MM.1S (cell line): ENCODE results near the gene ALG8.
"Not testable (repeated sequence)": the region's sequence is repeated elsewhere in the genome, so short reads cannot be mapped to it uniquely, and the experiment has no call there.

ENCODE experiments used
- DNase-seq: peaks from one replicate; pipeline ENCODE4 v3.0.0-alpha.2; 2015
- H2AFZ ChIP-seq: fragments of 300-600 bp; sonication (generic); 2 replicates; pipeline ENCODE4 v1.6.0; 2016; ENCODE audit warnings: antibody characterized with exemption, low read length
- H3F3A ChIP-seq: fragments of 300-600 bp; sonication (generic); 2 replicates; pipeline ENCODE4 v1.6.1; 2016; ENCODE audit warnings: mild to moderate bottlenecking, antibody characterized with exemption, low read length, moderate library complexity, mixed read lengths; ENCODE audit not compliant: insufficient read depth
- H3K27ac ChIP-seq: fragments of 300-600 bp; sonication (generic); 2 replicates; pipeline ENCODE4 v1.5.1; 2016; ENCODE audit warnings: mild to moderate bottlenecking, low read length
- H3K27me3 ChIP-seq: fragments of 300-600 bp; sonication (generic); replicated peaks from 2 replicates; pipeline ENCODE4 v1.6.0; 2016; ENCODE audit warnings: low read length; ENCODE audit not compliant: insufficient read depth
- H3K36me3 ChIP-seq: fragments of 300-600 bp; sonication (generic); replicated peaks from 2 replicates; pipeline ENCODE4 v1.6.1; 2016; ENCODE audit warnings: mild to moderate bottlenecking, low read length, mixed read lengths; ENCODE audit not compliant: insufficient read depth
- H3K4me1 ChIP-seq: fragments of 300-600 bp; sonication (generic); 2 replicates; pipeline ENCODE4 v1.6.1; 2016; ENCODE audit warnings: low read length, mixed read lengths
- H3K4me2 ChIP-seq: fragments of 300-600 bp; sonication (generic); 2 replicates; pipeline ENCODE4 v1.6.0; 2016; ENCODE audit warnings: low read depth, low read length
- H3K4me3 ChIP-seq: fragments of 300-600 bp; sonication (generic); 2 replicates; pipeline ENCODE4 v1.5.1; 2016; ENCODE audit warnings: low read length, mixed read lengths
- H3K79me2 ChIP-seq: fragments of 300-600 bp; sonication (generic); 2 replicates; pipeline ENCODE4 v1.6.1; 2016; ENCODE audit warnings: mixed run types, low read length, mixed read lengths
- H3K9ac ChIP-seq: fragments of 300-600 bp; sonication (generic); 2 replicates; pipeline ENCODE4 v1.6.1; 2016; ENCODE audit warnings: low read length, mixed read lengths
- H3K9me2 ChIP-seq: fragments of 300-600 bp; sonication (generic); replicated peaks from 2 replicates; pipeline ENCODE4 v1.6.1; 2016; ENCODE audit warnings: mild to moderate bottlenecking, low read length, mixed read lengths; ENCODE audit not compliant: insufficient read depth
- H3K9me3 ChIP-seq: fragments of 300-600 bp; sonication (generic); replicated peaks from 2 replicates; pipeline ENCODE4 v1.6.1; 2016; ENCODE audit warnings: mild to moderate bottlenecking, low read length, mixed read lengths; ENCODE audit not compliant: insufficient read depth
- H4K20me1 ChIP-seq: fragments of 300-600 bp; sonication (generic); 2 replicates; pipeline ENCODE4 v1.6.1; 2016; ENCODE audit warnings: mild to moderate bottlenecking, low read length, moderate library complexity, mixed read lengths; ENCODE audit not compliant: insufficient read depth
- EZH2 ChIP-seq: fragments of 300-600 bp; sonication (generic); optimal IDR thresholded peaks from 2 replicates; pipeline ENCODE3; 2017; ENCODE audit warnings: low read depth, mild to moderate bottlenecking, antibody characterized with exemption, low read length, mixed read lengths
- EZH2phosphoT487 ChIP-seq: fragments of 300-600 bp; sonication (generic); IDR thresholded peaks from 2 replicates; pipeline ENCODE4 v1.6.1; 2018; ENCODE audit warnings: antibody characterized with exemption, low read length
- TF ChIP-seq, protein P1 (sequence below): fragments of 300-600 bp; sonication (generic); IDR thresholded peaks from 2 replicates; pipeline ENCODE4 v1.5.1; 2016; ENCODE audit warnings: antibody characterized with exemption, low read length, mixed read lengths

Gene ALG8

DNA sequence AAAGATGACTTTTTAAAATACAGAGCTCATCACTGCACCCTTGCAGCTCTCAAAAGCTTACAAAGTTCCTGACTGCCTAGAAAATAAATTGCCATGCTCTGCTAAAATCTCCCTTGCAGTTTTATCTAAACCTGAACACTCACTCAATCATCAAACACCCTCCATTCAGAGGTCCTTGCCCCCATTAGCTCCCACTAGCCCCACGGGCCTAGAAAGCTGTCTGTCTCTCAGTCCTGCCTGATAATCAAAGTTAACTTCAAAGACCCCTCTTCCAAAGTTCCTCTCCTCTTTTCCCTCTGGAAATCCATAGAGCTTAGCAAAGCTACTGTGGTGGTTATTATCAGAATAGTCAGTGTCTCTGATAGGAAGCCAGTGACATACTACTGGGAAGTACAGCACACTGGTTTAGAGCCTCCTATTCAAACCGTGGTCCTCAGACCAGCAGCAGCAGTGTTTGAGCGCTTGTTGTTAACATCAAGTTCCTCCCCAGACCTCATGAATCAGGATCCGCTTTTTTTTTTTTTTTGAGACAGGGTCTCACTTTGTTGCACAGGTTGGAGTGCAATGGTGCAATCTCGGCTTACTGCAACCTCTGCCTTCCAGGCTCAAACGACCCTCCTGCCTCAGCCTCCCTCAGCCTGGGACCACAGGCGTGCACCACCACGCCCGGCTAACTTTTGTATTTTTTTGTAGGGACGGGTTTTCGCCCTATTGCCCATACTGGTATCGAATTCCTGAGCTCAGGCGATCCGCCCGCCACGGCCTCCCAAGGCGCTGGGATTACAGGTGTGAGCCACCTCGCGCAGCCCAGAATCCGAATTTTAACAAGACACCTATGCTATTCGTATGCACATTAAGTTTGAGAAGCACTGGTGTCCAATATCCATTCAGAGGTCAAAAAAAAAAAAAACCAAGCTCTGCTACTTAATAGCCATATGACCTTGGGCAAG, 60.9 kb downstream of the ALG8 start:
- Histone ChIP-seq H3K9ac (peak overlapping the region; percentile 90), H3K36me3 (no peaks in the 10 kb centered on the region), H3K27me3 (no peaks in the 10 kb centered on the region), H3K4me2 (peak overlapping the region; percentile 76), H3K9me2 (no peaks in the 10 kb centered on the region), H3K79me2 (peaks cover 62% of the 10 kb centered on the region), H3F3A (no peaks in the 10 kb centered on the region), H3K9me3 (no peaks in the 10 kb centered on the region), H2AFZ (0 out of 2 replicates have a peak overlapping the region, but pooled peaks have one; percentile 88), H3K27ac (no peak overlapping the region), H3K4me1 (peaks cover 8% of the 10 kb centered on the region), H4K20me1 (no peaks in the 10 kb centered on the region), H3K4me3 (peak overlapping the region; percentile 92)
- no peak for DNase-seq
- TF ChIP-seq, protein P1, sequence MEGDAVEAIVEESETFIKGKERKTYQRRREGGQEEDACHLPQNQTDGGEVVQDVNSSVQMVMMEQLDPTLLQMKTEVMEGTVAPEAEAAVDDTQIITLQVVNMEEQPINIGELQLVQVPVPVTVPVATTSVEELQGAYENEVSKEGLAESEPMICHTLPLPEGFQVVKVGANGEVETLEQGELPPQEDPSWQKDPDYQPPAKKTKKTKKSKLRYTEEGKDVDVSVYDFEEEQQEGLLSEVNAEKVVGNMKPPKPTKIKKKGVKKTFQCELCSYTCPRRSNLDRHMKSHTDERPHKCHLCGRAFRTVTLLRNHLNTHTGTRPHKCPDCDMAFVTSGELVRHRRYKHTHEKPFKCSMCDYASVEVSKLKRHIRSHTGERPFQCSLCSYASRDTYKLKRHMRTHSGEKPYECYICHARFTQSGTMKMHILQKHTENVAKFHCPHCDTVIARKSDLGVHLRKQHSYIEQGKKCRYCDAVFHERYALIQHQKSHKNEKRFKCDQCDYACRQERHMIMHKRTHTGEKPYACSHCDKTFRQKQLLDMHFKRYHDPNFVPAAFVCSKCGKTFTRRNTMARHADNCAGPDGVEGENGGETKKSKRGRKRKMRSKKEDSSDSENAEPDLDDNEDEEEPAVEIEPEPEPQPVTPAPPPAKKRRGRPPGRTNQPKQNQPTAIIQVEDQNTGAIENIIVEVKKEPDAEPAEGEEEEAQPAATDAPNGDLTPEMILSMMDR: no peak
- TF ChIP-seq EZH2 (no peak), EZH2phosphoT487 (no peak)

DNA sequence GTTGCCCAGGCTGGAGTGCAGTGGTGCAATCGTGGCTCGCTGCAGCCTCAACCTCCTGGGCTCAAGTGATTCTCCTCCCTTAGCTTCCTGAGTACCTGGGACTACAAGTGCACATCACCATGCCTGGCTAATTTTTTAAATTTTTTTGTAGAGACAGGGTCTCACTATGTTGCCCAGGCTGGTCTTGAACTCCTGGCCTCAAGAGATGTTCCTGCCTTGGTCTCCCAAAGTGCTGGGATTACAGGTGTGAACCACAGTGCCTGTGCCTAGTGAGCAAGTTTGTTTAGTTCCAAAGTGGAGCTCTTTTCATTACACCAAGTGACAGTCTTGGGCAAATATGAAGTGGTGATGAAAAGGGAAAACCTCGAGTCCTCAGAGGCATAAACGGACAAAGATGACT, 61.8 kb downstream of the ALG8 start:
- not testable (repeated sequence) for H3K4me1 ChIP-seq, H3K36me3 ChIP-seq, DNase-seq, H3K9me2 ChIP-seq, H3K4me2 ChIP-seq, H3K4me3 ChIP-seq, H3K27ac ChIP-seq, H3F3A ChIP-seq, H4K20me1 ChIP-seq, H3K27me3 ChIP-seq, H2AFZ ChIP-seq, H3K9ac ChIP-seq, H3K9me3 ChIP-seq
- H3K79me2 ChIP-seq: peaks cover 71% of the 10 kb centered on the region

DNA sequence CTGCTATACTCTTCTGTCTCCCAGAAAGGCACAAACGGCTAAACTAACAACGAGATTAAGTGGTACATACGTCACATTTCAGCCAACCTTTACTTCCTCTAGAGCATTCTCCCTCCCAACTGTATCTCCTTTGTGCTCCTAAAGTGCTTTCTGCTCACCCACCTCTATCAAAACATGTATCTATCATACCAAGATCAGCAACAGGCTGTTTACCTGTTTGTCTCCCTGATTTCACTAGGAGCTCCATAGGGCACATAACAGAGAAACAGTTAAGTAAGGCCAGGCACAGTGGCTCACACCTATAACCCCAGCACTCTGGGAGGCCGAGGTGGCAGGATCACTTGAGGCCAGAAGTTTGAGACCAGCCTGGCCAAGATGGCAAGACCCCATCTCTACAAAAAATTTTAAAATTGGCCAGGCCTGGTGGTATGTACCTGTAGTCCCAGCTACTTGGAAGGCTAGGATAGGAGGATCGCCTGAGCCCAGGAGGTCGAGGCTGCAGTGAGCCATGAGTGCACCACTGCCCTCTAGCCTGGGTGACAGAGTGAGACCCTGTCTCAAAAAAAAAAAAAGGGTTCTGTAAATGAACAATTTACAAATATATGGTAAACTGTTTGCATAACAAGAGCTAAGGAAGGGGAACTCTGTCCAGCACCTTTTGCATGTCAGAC, 62.6 kb downstream of the ALG8 start:
- Histone ChIP-seq H3K4me3 (no peak overlapping the region), H3K4me2 (0 out of 2 replicates have a peak overlapping the region, but pooled peaks have one; percentile 10), H3K9me2 (no peaks in the 10 kb centered on the region), H3K9ac (no peak overlapping the region), H3K9me3 (no peaks in the 10 kb centered on the region), H3K79me2 (peaks cover 76% of the 10 kb centered on the region), H4K20me1 (no peaks in the 10 kb centered on the region), H3K36me3 (no peaks in the 10 kb centered on the region), H3K4me1 (peaks cover 8% of the 10 kb centered on the region), H2AFZ (no peak overlapping the region), H3F3A (no peaks in the 10 kb centered on the region), H3K27me3 (no peaks in the 10 kb centered on the region), H3K27ac (no peak overlapping the region)
- DNase-seq: no peak
- TF ChIP-seq EZH2phosphoT487 (no peak), EZH2 (no peak)

DNA sequence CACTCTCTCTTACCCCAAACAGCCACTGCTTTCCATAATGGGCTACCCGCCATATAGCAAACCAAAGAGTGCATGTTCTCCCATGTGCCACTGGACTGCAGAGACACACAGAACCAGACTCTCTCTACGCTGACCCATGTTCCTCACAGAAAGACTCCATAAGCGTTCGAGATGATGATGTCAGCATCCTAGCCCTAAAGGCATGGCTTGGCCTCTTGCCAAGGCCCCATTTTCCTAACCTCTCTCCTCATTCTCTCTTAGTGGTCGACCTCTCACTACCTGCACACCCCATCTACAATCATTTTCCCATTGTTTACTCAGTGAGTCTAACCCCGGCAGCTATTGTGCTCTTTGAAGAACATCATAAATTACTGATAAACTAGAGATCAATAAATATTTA, 64.7 kb downstream of the ALG8 start:
- Histone ChIP-seq H3K4me1 (peaks cover 5% of the 10 kb centered on the region; the same call in 1 of the 2 replicates), H3K9me3 (no peaks in the 10 kb centered on the region), H3K79me2 (peaks cover 88% of the 10 kb centered on the region), H3K4me3 (no peak overlapping the region), H3K4me2 (no peak overlapping the region), H3F3A (no peaks in the 10 kb centered on the region), H3K27ac (no peak overlapping the region), H4K20me1 (no peaks in the 10 kb centered on the region), H3K9ac (no peak overlapping the region), H3K36me3 (no peaks in the 10 kb centered on the region; the same call in 1 of the 2 replicates), H3K27me3 (no peaks in the 10 kb centered on the region), H3K9me2 (no peaks in the 10 kb centered on the region), H2AFZ (no peak overlapping the region)
- DNase-seq: no peak
- TF ChIP-seq EZH2phosphoT487 (no peak), EZH2 (no peak)
- TF ChIP-seq, protein P1: no peak
